Adrenal gland (tissue), 5 donors: ENCODE results near the gene NUDT3.

Source experiments
- CTCF ChIP-seq, 6 experiments: fragments of 450-650 bp in 4 of 6; fragments of 200-600 bp in 2 of 6; sonication (generic) in 1 of 6; IDR thresholded peaks; 1 replicate in 5 of 6; 2 replicates in 1 of 6; pipeline versions ENCODE4 v1.5.1 to v1.8.0; 2016 to 2021; ENCODE audit warnings: antibody characterized with exemption in 6 of 6, mild to moderate bottlenecking in 2 of 6, moderate library complexity in 1 of 6
- POLR2A ChIP-seq, 2 donors: fragments of 450-650 bp; IDR thresholded peaks; one replicate each; pipeline ENCODE4 v1.6.1; 2017; ENCODE audit warnings: antibody characterized with exemption in 2 of 2, mild to moderate bottlenecking in 2 of 2, moderate library complexity in 1 of 2
- donor health status: DM: no; HTN: no; CAD: no.

- no peak for TF ChIP-seq POLR2A (IDR thresholded peaks at IDR 0.05)
- no peak for TF ChIP-seq CTCF (IDR thresholded peaks at IDR 0.05)
Observed at GRCh38 chr6:34369385-34369784, 23.1 kb downstream of the NUDT3 start.
